SHP77 treated with DMSO at 0.1 percent for 48 hours (cell line): Measurements from ENCODE around the gene PGS1.
"Not testable (repeated sequence)": the region's sequence is repeated elsewhere in the genome, so short reads cannot be mapped to it uniquely, and the experiment has no call there.

ENCODE experiments used
- DNase-seq: peaks from one replicate; lab custom pipeline; 2025; lab: John Stamatoyannopoulos, UW

Gene PGS1

GRCh38 chr17:78444392-78444791 is 65.9 kb downstream of the PGS1 start:
- no peak for DNase-seq

GRCh38 chr17:78446833-78447232 is 68.4 kb downstream of the PGS1 start:
- no peak for DNase-seq

GRCh38 chr17:78448356-78448993 is 70.0 kb downstream of the PGS1 start:
- DNase-seq = no peak

GRCh38 chr17:78449983-78450595 is 71.6 kb downstream of the PGS1 start:
- DNase-seq = no peak

GRCh38 chr17:78450696-78451345 is 72.4 kb downstream of the PGS1 start:
- DNase-seq = peak; percentile 85

- DNase-seq = no peak
Observed at GRCh38 chr17:78451753-78452152, 73.3 kb downstream of the PGS1 start.

GRCh38 chr17:78454346-78454745 is 75.9 kb downstream of the PGS1 start:
- DNase-seq = no peak

- DNase-seq = no peak
Observed at GRCh38 chr17:78458091-78458490, 79.6 kb downstream of the PGS1 start.

- DNase-seq = no peak
Observed at GRCh38 chr17:78458736-78459335, 80.4 kb downstream of the PGS1 start.

- no peak for DNase-seq
Observed at GRCh38 chr17:78459696-78460095, 81.2 kb downstream of the PGS1 start.

GRCh38 chr17:78460176-78460675 is 81.8 kb downstream of the PGS1 start:
- DNase-seq = no peak

GRCh38 chr17:78460951-78461798 is 82.7 kb downstream of the PGS1 start:
- no peak for DNase-seq

- no peak for DNase-seq
Observed at GRCh38 chr17:78461799-78462053, 83.3 kb downstream of the PGS1 start.

- DNase-seq = no peak
Observed at GRCh38 chr17:78462148-78462547, 83.7 kb downstream of the PGS1 start.

- not testable (repeated sequence) for DNase-seq
Observed at GRCh38 chr17:78466109-78466785, 87.8 kb downstream of the PGS1 start.

- no peak for DNase-seq
Observed at GRCh38 chr17:78466786-78467715, 88.6 kb downstream of the PGS1 start.

GRCh38 chr17:78468366-78468765 is 89.9 kb downstream of the PGS1 start:
- no peak for DNase-seq

GRCh38 chr17:78469443-78469842 is 91.0 kb downstream of the PGS1 start:
- DNase-seq = no peak

GRCh38 chr17:78471635-78472034 is 93.2 kb downstream of the PGS1 start:
- DNase-seq = no peak
